Measurements from ENCODE around the gene GGT6.

Gene GGT6

DNA sequence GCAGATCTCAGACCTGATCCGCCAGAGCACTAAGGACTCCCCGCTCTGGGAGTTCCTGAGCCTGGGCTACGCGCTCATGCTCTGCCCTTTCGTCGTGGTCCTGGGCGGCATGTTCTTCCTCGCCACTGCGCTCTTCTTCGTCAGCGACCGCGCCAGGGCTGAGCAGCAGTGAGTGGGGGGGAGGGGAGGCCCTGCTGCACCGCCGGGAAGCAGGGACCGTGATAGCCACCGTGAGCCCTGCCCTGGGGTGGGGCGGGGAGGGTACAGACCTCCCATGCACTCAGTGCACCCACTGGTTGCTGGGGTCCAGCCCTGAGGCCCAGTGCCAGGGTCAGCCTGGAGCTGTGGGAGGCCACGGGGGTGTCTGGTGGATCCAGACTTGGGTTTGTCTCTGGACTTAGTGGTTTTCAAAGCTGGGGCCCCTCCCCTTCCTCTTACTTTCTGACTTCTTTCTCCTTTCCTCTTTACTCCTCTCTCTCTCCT lies 24.1 kb downstream of the GGT6 start:
- H3K27me3 ChIP-seq (ENCODE audit: insufficient read depth, low read length): peaks cover 20% of the 10 kb centered on the region
- no peaks in the 10 kb centered on the region for H3K4me1 ChIP-seq (ENCODE audit: insufficient read depth, low read length)
- no peak overlapping the region for H3K27ac ChIP-seq (ENCODE audit: low read depth, low read length)
- peak overlapping the region; percentile 12; the same call in 1 of the 2 replicates for H3K9ac ChIP-seq (ENCODE audit: low read depth, low read length)
- H3K9me3 ChIP-seq (ENCODE audit: insufficient read depth, low read depth, low read length): no peaks in the 10 kb centered on the region
- H3K36me3 ChIP-seq (ENCODE audit: insufficient read depth, low read length): peaks cover 41% of the 10 kb centered on the region
- H3K4me3 ChIP-seq (ENCODE audit: low read length): peak overlapping the region; percentile 9; the same call in 1 of the 2 replicates
- WGBS: 31% methylated on average over 19 of the region's 19 CpGs

DNA sequence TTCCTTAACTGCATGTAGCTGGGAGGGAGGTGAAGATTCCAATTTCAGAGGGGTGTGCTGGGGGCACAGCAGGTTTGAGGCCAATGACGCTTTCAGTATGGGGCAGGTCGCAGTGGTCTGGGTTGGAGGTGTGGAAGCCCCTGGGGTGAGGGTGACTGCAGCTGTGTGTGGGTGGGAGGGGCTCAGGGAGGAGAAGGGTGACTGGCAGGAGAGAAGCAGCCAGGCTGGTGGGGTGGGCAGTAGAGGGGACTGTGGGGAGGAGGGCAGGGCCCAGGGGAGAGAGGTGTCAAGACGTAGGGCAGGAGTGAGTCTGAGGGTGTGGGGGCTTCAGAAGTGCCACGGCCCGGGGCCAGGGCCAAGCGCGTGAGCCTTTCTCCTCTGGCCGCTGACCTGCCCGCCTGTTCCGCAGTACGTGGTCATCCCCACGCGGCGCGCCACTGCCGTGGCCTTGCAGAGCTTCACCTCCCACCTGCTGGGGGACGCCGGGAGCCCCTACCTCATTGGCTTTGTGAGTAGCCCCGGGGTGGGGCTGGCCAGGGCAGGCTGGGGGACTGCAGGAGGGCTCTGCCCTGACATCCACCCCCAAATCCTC lies 24.6 kb downstream of the GGT6 start:
- peak overlapping the region; percentile 12; the same call in 1 of the 2 replicates for H3K9ac ChIP-seq (ENCODE audit: low read depth, low read length)
- no peaks in the 10 kb centered on the region for H3K4me1 ChIP-seq (ENCODE audit: insufficient read depth, low read length)
- peaks cover 25% of the 10 kb centered on the region for H3K27me3 ChIP-seq (ENCODE audit: insufficient read depth, low read length)
- H3K4me3 ChIP-seq (ENCODE audit: low read length): peak overlapping the region; percentile 9; the same call in 1 of the 2 replicates
- WGBS: 45% methylated on average over 19 of the region's 19 CpGs
- no peak overlapping the region for H3K27ac ChIP-seq (ENCODE audit: low read depth, low read length)
- peaks cover 36% of the 10 kb centered on the region for H3K36me3 ChIP-seq (ENCODE audit: insufficient read depth, low read length)
- no peaks in the 10 kb centered on the region for H3K9me3 ChIP-seq (ENCODE audit: insufficient read depth, low read depth, low read length)

DNA sequence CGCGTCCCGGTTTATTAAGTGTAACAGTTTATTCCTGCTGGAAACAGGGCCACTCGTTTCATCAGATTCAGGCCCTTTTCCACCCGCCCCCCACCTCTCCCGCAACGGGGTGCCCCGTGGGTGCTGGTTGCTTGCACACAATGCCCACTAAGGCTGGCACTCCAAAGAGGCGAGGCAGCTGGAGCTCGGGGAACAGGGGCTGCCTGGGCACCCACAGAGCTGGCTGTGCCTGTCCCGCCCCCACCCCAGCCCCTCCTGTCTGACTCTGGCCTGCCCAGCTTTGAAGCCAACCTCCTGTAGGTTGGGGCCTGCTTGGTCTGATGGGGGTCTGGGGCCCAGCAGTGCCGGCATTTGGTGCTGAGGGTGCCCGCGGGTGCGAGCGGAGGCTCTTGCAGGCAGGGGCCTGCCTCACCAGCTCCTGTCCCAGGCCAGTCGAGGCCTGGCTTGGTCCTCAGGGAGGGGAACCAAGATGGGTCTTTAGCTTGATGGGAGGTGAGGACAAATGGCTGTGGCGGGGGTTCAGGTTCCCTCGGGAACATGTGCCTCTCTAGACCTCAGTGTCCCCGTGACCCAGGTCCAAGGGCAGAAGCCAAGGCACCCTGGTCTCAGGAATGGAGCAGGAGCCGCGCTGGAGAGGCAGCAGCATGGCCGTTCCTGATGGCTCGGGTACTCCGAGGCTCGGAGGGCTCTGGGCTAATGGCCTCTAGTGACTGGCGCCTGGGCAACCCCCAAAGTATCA lies 25.3 kb downstream of the GGT6 start:
- H3K9me3 ChIP-seq (ENCODE audit: insufficient read depth, low read depth, low read length): no peaks in the 10 kb centered on the region
- H3K27ac ChIP-seq (ENCODE audit: low read depth, low read length): no peak overlapping the region
- peaks cover 29% of the 10 kb centered on the region for H3K36me3 ChIP-seq (ENCODE audit: insufficient read depth, low read length)
- no peaks in the 10 kb centered on the region for H3K4me1 ChIP-seq (ENCODE audit: insufficient read depth, low read length)
- no peak overlapping the region for H3K9ac ChIP-seq (ENCODE audit: low read depth, low read length)
- H3K4me3 ChIP-seq (ENCODE audit: low read length): no peak overlapping the region
- 81% methylated on average over 27 of the region's 27 CpGs for WGBS
- peaks cover 29% of the 10 kb centered on the region for H3K27me3 ChIP-seq (ENCODE audit: insufficient read depth, low read length)

DNA sequence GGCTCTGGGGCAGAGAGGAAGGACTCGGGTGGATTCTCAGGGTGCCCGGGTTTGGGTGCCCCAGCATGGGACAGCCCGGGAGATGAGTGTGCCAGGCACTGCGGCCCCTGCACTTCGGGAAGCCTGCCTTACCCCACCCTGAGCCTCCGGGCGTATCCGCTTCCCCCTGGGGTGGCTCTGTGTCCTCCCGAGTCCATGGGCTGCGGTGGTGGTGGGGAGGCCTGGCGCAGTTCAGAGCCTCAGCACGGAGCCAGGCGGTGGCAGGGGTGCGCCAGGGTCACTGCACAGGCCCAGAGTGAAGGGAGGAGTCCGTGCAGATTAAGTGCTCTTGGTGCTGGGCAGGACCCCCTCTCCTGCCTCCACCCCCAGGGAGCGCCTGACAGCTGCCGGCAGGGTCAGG lies 25.9 kb downstream of the GGT6 start:
- Histone ChIP-seq H3K9me3 (ENCODE audit: insufficient read depth, low read depth, low read length) (no peaks in the 10 kb centered on the region), H3K4me1 (ENCODE audit: insufficient read depth, low read length) (no peaks in the 10 kb centered on the region), H3K4me3 (ENCODE audit: low read length) (no peak overlapping the region), H3K27me3 (ENCODE audit: insufficient read depth, low read length) (peaks cover 33% of the 10 kb centered on the region), H3K27ac (ENCODE audit: low read depth, low read length) (no peak overlapping the region), H3K36me3 (ENCODE audit: insufficient read depth, low read length) (peaks cover 24% of the 10 kb centered on the region), H3K9ac (ENCODE audit: low read depth, low read length) (no peak overlapping the region)
- WGBS: 84% methylated on average over 16 of the region's 17 CpGs

DNA sequence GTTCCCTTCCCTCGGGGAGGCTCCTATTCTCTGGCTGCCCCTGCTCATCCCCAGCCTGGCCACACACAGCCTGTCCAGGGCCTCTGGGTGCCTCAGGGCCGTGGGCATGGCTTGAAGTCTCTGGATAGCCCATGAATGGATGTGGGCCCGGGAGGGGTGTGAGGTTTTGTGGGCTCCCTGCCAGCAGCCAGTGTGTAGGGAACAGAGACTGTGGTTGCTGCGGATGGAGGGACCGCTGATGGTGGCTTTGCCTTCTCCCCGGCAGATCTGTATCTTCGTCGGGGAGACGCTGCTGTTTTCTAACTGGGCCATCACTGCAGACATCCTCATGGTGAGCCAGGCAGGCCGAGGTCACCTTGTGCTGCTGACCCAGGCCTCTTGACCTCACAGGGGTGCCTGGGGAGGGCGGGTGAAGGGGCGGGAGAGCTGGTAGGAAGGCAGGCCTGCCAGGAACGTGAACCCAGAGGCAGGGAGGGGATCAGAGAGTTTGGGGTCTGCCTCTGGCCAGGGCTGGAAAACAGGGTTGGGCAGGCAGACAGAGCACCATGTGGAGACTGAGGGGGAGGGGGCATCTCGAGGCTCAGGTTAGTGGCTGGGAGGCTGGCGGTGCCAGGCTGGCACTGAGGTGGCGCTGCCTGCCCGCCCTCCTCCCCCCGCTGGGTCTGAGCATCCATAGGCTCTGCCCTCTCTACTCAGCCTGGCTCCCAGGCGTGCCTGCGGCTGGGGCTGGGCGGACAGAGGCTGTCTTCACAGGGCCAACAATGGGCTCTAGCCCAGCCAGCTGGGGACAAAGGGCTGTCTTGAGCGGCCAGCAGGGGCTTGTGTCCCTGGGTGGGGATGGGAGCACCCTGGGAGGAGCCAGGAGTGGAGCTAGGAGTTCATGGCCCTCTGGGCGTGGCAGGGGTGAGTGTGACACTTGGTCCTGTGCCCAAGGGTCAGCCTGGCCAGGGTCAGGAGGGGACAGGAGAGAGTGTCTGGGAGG lies 26.6 kb downstream of the GGT6 start:
- 80% methylated on average over 23 of the region's 23 CpGs for WGBS
- Histone ChIP-seq H3K27ac (ENCODE audit: low read depth, low read length) (no peak overlapping the region), H3K9ac (ENCODE audit: low read depth, low read length) (no peak overlapping the region), H3K36me3 (ENCODE audit: insufficient read depth, low read length) (peaks cover 17% of the 10 kb centered on the region), H3K27me3 (ENCODE audit: insufficient read depth, low read length) (peaks cover 33% of the 10 kb centered on the region), H3K4me3 (ENCODE audit: low read length) (no peak overlapping the region), H3K9me3 (ENCODE audit: insufficient read depth, low read depth, low read length) (no peaks in the 10 kb centered on the region), H3K4me1 (ENCODE audit: insufficient read depth, low read length) (no peaks in the 10 kb centered on the region)

DNA sequence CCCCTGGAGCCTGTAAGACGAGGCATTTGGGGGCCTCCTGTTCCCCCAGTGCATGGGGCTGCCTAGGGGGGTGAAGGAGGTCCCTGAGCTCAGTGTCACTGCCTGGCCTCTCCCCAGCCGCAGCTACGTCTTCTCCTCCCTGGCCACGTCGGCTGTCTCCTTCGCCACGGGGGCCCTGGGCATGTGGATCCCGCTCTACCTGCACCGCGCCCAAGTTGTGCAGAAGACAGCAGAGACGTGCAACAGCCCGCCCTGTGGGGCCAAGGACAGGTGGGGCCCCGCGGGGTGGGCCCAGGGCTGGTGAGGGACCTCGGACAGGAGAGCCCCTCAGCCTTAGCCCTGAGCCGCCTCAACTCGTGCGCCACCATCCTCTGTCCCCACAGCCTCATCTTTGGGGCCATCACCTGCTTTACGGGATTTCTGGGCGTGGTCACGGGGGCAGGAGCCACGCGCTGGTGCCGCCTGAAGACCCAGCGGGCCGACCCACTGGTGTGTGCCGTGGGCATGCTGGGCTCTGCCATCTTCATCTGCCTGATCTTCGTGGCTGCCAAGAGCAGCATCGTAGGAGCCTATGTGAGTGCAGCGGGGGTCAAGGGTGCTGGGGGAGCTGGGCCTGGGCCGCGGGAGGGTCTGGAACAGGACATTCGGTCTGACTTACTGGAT lies 27.4 kb downstream of the GGT6 start:
- Histone ChIP-seq H3K36me3 (ENCODE audit: insufficient read depth, low read length) (peaks cover 9% of the 10 kb centered on the region), H3K4me3 (ENCODE audit: low read length) (no peak overlapping the region), H3K27ac (ENCODE audit: low read depth, low read length) (no peak overlapping the region), H3K4me1 (ENCODE audit: insufficient read depth, low read length) (no peaks in the 10 kb centered on the region), H3K27me3 (ENCODE audit: insufficient read depth, low read length) (peaks cover 35% of the 10 kb centered on the region), H3K9me3 (ENCODE audit: insufficient read depth, low read depth, low read length) (no peaks in the 10 kb centered on the region), H3K9ac (ENCODE audit: low read depth, low read length) (no peak overlapping the region)
- WGBS: 90% methylated on average over 33 of the region's 33 CpGs

DNA sequence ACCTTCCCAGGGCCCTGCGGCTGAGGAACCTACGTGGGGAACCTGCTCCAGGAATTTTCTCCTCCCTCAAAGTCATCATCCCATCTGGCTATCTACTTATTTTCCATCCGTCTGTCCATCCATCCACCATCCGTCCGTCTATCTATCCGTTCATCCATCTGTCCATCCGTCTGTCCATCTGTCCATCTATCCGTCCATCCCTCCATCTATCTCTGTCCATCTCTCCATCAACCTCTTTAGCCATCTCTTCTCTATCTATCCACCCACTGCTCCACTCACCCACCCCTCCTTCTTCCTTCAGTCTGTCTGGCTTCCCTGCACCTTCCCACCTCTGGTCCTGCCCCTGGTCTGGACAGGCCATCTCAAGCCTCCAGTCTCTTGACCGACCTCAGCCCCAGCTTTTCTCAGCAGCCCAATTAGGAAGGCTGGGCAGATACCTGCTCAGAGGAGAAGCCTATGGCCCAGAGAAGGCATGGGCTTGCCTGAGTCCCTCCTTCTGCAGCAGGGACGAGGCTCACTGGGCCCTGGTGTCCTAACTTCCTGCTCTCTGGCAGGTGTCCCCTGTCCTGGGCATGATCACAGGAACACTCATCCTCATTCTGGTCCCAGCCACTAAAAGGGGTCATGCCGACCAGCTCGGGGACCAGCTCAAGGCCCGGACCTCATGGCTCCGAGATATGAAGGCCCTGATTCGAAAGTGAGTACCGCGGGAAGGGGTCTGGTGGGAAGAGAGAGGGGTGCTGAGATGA lies 28.2 kb downstream of the GGT6 start:
- Histone ChIP-seq H3K4me1 (ENCODE audit: insufficient read depth, low read length) (no peaks in the 10 kb centered on the region), H3K9ac (ENCODE audit: low read depth, low read length) (no peak overlapping the region), H3K4me3 (ENCODE audit: low read length) (no peak overlapping the region), H3K27ac (ENCODE audit: low read depth, low read length) (no peak overlapping the region), H3K27me3 (ENCODE audit: insufficient read depth, low read length) (peaks cover 42% of the 10 kb centered on the region), H3K9me3 (ENCODE audit: insufficient read depth, low read depth, low read length) (no peaks in the 10 kb centered on the region), H3K36me3 (ENCODE audit: insufficient read depth, low read length) (peaks cover under 1% of the 10 kb centered on the region; the same call in 1 of the 2 replicates)
- 88% methylated on average over 17 of the region's 17 CpGs for WGBS

DNA sequence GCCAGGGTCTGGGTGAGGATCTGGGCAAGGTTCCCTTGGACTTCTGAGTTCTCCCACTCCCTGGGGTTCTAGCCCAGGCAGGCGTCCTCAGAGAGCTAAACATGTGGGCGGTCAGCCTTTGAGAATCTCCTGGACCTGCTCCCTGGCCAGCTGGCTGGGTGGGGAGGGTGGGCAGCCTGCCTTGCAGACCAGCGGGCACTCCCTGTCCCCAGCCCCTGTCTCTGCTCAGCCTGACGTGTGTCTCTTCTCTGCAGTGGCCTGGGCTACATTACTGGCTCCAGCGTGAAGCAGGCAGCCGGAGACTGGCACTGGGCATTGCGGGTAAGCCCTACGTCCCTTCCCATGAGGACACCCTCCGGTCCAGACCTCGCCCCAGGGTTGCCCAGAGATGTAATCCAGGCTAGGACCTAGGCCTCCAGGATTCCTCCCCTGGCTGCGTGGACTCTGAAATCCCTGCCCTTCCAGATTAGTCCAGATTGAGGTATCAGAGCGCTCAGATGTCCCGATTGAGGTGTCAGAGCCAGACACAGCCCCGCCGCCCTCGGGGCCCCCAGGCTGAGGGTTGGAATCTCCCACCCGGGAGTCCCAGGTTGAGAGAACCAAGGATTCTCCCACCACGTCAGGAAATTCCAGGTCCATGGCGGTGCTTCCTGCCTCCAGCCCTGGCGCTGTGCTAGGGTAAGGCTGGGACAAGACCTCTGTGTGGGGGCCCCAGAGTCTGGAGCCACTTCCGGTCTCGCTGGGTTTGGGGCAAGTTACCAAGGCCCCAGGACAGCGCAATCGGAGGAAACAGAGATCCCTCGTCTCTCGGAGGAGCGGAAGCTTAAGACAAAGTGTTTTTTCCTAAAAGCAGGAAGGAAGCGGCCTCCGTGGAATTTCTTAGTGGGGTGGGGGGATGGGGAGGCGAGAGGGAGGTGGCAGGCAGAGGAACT lies 29.3 kb downstream of the GGT6 start:
- 74% methylated on average over 30 of the region's 30 CpGs for WGBS
- no peaks in the 10 kb centered on the region for H3K4me1 ChIP-seq (ENCODE audit: insufficient read depth, low read length)
- no peaks in the 10 kb centered on the region for H3K36me3 ChIP-seq (ENCODE audit: insufficient read depth, low read length)
- H3K4me3 ChIP-seq (ENCODE audit: low read length): no peak overlapping the region
- peaks cover 48% of the 10 kb centered on the region for H3K27me3 ChIP-seq (ENCODE audit: insufficient read depth, low read length)
- H3K9ac ChIP-seq (ENCODE audit: low read depth, low read length): 0 out of 2 replicates have a peak overlapping the region, but pooled peaks have one; percentile 16
- no peaks in the 10 kb centered on the region for H3K9me3 ChIP-seq (ENCODE audit: insufficient read depth, low read depth, low read length)
- H3K27ac ChIP-seq (ENCODE audit: low read depth, low read length): no peak overlapping the region

DNA sequence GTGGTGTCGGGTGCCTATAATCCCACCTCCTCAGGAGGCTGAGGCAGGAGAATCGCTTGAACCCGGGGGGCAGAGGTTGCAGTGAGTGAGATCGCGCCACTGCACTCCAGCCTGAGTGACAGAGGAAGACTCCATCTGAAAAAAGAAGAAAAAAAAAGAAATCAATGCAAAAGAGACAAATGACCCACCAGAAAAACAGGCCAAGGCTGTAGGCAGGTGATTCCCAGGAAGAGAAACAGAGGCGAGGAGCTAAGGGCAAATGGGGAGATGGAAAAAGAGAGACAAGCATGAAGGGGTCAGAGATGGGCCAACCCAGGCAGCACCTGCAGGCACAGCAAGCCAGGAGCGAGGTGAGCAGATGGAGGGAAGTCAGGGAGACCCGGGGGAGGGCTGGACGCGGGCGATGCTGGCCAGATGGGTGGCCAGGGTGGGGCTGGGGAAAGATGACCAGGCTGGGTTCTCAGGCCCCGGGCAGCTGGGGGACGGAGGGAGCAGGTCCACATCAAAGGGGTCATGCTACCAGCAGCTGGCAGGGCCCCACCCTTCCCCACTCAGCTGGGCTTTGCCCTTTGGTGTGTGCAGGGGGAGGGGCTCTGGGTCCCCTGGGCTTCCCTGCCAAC lies 30.7 kb downstream of the GGT6 start:
- no peaks in the 10 kb centered on the region for H3K4me1 ChIP-seq (ENCODE audit: insufficient read depth, low read length)
- WGBS: 86% methylated on average over 13 of the region's 13 CpGs
- no peaks in the 10 kb centered on the region for H3K36me3 ChIP-seq (ENCODE audit: insufficient read depth, low read length)
- H3K27ac ChIP-seq (ENCODE audit: low read depth, low read length): no peak overlapping the region
- H3K9me3 ChIP-seq (ENCODE audit: insufficient read depth, low read depth, low read length): no peaks in the 10 kb centered on the region
- no peak overlapping the region for H3K9ac ChIP-seq (ENCODE audit: low read depth, low read length)
- peaks cover 54% of the 10 kb centered on the region for H3K27me3 ChIP-seq (ENCODE audit: insufficient read depth, low read length)
- H3K4me3 ChIP-seq (ENCODE audit: low read length): no peak overlapping the region
